Lower lobe of right lung (tissue), 2 donors: ENCODE results near the gene MT1X. TPM values are rescaled to one million over a fixed set of nuclear protein-coding genes. Genes with fewer than 3 reads are reported as not detected.

Experiments used
- ATAC-seq, 2 donors: fragments of 200-7000 bp; cut with Tn5 transposase; one replicate each; pipeline ENCODE4 v1.9.1; 2020 to 2022; ENCODE audit warnings: mild to moderate bottlenecking in 2 of 2, moderate library complexity in 2 of 2
- DNase-seq: peaks from one replicate; pipeline ENCODE4 v3.0.0-alpha.2; 2020
- H3K27ac ChIP-seq: fragments of 200-600 bp; one replicate; pipeline ENCODE4 v1.8.0; 2022
- H3K27me3 ChIP-seq: fragments of 200-600 bp; one replicate; pipeline ENCODE4 v1.8.0; 2022; ENCODE audit warnings: low read depth
- H3K36me3 ChIP-seq: fragments of 200-600 bp; one replicate; pipeline ENCODE4 v1.8.0; 2022; ENCODE audit warnings: mild to moderate bottlenecking
- H3K4me1 ChIP-seq: fragments of 200-600 bp; one replicate; pipeline ENCODE4 v1.8.0; 2022
- H3K4me3 ChIP-seq: fragments of 200-600 bp; one replicate; pipeline ENCODE4 v1.8.0; 2022; ENCODE audit warnings: mild to moderate bottlenecking
- H3K9me3 ChIP-seq: fragments of 200-600 bp; one replicate; pipeline ENCODE4 v1.8.0; 2022
- CTCF ChIP-seq: fragments of 200-600 bp; IDR thresholded peaks from one replicate; pipeline ENCODE4 v1.8.0; 2022; ENCODE audit warnings: antibody characterized with exemption, mild to moderate bottlenecking
- intact Hi-C: fragments of 100-400 bp; cut with DNase I; formaldehyde crosslinking; loops from one replicate; pipeline ENCODE4 v1.11.0; 2022
- total RNA-seq: library from RNA; stranded (reverse); fragmentation: NEBNext Ultra II Directional; extraction: Animal tissue kit (Norgen Biotek cat#: 25700); gene quantifications from one replicate; pipeline ENCODE4 v1.2.1, GENCODE V29; 2021
- donor health status: DM: no; HTN: yes; CAD: no; lungs with severe emphysema.

The MT1X gene
- total RNA-seq, 1 donor from 2014 or later, result 95.7 TPM

GRCh38 chr16:56732366-56732765 is 50.1 kb downstream of the MT1X start:
- Histone ChIP-seq H3K27ac (no peak overlapping the region), H3K27me3 (no peaks in the 10 kb centered on the region), H3K4me3 (no peak overlapping the region), H3K9me3 (no peaks in the 10 kb centered on the region), H3K4me1 (peaks cover 17% of the 10 kb centered on the region), H3K36me3 (no peaks in the 10 kb centered on the region)
- no peak for TF ChIP-seq CTCF
- ATAC-seq (no peak), DNase-seq (no peak)
- intact Hi-C loops, result no loop called here

- Histone ChIP-seq H3K9me3 (no peaks in the 10 kb centered on the region), H3K27ac (no peak overlapping the region), H3K27me3 (no peaks in the 10 kb centered on the region), H3K4me3 (no peak overlapping the region), H3K4me1 (peaks cover 17% of the 10 kb centered on the region), H3K36me3 (no peaks in the 10 kb centered on the region)
- intact Hi-C loops, result no loop called here
- no peak for DNase-seq
- no peak for TF ChIP-seq CTCF
- no peak for ATAC-seq
These were observed 50.6 kb downstream of the MT1X start for GRCh38 chr16:56732832-56733231.

Other genes starting within 250 kb of the MT1X start
- gene NUDT21, start 231.1 kb upstream of the MT1X start, total RNA-seq, result 80.3 TPM
- gene OGFOD1, start 230.9 kb upstream of the MT1X start, total RNA-seq, result 26.8 TPM
- gene BBS2, start 162.4 kb upstream of the MT1X start, total RNA-seq, result 42.2 TPM
- not detected for gene MT4, start 117.4 kb upstream of the MT1X start, total RNA-seq
- not detected for gene MT3, start 92.9 kb upstream of the MT1X start, total RNA-seq
- gene MT2A, start 73.9 kb upstream of the MT1X start, total RNA-seq, result 223 TPM
- gene MT1E, start 56.7 kb upstream of the MT1X start, total RNA-seq, result 158 TPM
- 29.8 TPM for gene MT1M, start 49.8 kb upstream of the MT1X start, total RNA-seq
- 4.7 TPM for gene MT1A, start 43.8 kb upstream of the MT1X start, total RNA-seq
- not detected for gene MT1B, start 30.6 kb upstream of the MT1X start, total RNA-seq
- 12.6 TPM for gene MT1F, start 24.5 kb upstream of the MT1X start, total RNA-seq
- 25.3 TPM for gene MT1G, start 14.4 kb upstream of the MT1X start, total RNA-seq
- gene MT1H, start 12.7 kb upstream of the MT1X start, total RNA-seq, result 4.3 TPM
- gene NUP93, start 47.7 kb downstream of the MT1X start, total RNA-seq, result 49.4 TPM
- not detected for gene SLC12A3, start 182.7 kb downstream of the MT1X start, total RNA-seq
- gene HERPUD1, start 249.7 kb downstream of the MT1X start, total RNA-seq, result 174 TPM